Lung microvascular endothelial cell (primary cell): ENCODE data around the gene CREB3L1. TPM values are rescaled to one million over a fixed set of nuclear protein-coding genes. Genes with fewer than 3 reads are reported as not detected.

Experiments
- DNase-seq, 2 donors: peaks; one replicate each; pipeline versions ENCODE4 v3.0.0 to v3.0.0-alpha.2; 2010; ENCODE audit warnings: low read depth in 2 of 2
- total RNA-seq: library from RNA; depleted of rRNA; stranded (reverse); fragments of >200 nt; gene quantifications from 2 replicates; pipeline ENCODE4 v1.2.1, GENCODE V29; 2014

CREB3L1 gene
- total RNA-seq, 1 donor from 2014 or later, result 0.20 TPM

DNA sequence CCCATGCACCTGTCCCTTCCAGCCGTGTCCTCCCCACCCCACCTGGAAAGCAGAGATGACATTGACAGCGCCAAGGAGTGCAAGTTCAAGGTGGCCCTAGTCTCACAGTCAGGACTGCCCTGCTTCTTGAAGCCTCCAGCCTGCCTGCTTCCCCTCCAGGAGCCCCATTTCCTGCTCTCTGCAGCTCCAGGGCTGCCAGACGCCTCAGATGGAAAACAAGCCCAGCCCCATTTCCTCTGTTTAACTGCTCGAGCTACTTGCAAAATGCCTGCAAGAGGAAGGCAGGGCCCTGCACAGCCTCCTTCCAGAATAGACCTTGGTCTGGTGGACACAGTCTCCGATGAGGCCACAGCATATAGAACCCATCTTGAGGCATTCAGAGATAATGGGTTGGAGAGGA lies 64.8 kb downstream of the CREB3L1 start:
- peak in 1 of 2 donors; percentile 73 for DNase-seq

DNA sequence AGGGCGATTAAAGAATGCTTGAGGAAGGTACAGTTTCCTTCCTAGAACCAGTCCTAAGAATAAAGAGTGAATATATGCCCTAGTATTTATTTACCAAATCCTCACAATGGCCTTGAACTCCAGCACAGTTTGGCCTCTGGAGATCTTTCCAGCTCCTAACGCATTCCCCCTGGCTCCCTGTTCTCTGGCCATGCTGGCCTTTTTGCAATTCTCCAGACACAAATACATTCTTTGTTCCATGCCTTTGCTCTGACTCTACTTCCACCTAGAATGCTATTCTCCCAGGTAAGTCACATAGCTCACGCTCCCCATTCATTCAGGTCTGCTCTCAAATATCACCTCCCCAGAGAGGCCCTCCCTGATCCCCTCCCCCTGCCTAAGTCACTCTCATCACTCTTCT lies 66.1 kb downstream of the CREB3L1 start:
- DNase-seq, result no peak

DNA sequence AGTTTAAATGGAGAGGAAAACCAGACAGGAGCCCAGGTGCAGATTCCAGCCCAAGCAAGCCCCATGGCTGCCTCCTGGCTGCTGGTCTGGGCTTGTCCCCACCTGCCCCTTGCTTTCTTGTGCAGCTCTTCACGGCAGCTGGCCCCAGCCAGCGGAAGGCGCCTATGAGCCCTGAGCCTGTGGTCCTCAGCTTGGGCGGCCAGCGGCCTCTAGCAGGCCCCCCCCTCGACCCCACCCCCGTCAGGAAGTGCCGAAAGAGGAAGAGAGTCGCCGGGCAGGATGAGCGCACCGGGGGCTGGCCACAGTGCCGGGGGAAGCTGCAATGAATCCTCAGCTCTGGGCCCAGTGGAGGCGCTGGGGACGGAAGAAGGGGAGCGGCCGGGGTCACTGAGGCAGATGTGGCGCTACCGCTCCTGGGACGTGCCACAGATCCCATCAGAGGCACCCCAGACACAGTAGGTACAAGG lies 67.7 kb downstream of the CREB3L1 start:
- DNase-seq, result peak; percentile 57 to 69

- peak in 1 of 2 donors; percentile 32 for DNase-seq
These were observed 68.5 kb downstream of the CREB3L1 start for GRCh38 chr11:46345881-46346484.

DNA sequence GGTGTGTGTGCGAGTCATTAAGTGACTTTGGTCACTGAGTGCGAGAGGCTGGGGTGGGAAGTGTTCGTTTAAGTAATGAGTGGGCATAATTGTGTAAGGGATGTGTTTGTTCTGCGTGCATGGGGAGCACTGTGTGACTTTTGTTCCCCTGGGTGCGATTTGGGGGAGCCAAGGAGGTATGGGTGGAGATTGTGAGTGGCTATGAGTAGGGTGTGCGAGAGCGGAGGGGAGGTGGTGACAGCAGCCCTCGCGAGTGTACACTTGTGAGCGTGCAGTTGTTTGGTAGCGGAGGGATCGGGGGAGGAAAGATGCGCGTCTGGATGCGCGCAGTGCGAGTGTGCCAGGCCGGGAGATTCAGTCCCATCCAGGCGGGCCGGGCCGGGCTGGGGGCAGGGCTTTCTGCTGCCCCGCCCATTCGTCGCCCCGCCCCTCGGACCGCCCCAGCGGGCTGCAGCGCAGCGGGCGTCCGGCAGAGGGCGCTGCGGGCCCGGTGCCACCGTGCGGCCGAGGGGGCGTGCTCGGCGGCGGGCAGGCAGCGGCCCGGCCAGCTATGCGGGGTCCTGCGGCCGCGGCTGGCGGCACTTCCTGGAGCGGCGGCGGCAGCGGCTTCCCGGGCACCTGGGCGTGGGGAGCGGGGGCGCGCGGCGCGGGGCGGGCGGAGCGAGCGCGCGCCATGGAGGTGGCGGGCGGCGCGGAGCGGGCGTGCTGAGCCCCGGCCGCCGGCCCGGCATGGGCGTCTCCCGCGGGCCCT lies 69.6 kb downstream of the CREB3L1 start, which contains the start of gene DGKZ:
TSS of gene DGKZ (plus strand) at position 578 of the 751 bp plus-strand sequence. CDS start 197 bp downstream, outside the sequence.
- peak; percentile 88 to 90 for DNase-seq

DNA sequence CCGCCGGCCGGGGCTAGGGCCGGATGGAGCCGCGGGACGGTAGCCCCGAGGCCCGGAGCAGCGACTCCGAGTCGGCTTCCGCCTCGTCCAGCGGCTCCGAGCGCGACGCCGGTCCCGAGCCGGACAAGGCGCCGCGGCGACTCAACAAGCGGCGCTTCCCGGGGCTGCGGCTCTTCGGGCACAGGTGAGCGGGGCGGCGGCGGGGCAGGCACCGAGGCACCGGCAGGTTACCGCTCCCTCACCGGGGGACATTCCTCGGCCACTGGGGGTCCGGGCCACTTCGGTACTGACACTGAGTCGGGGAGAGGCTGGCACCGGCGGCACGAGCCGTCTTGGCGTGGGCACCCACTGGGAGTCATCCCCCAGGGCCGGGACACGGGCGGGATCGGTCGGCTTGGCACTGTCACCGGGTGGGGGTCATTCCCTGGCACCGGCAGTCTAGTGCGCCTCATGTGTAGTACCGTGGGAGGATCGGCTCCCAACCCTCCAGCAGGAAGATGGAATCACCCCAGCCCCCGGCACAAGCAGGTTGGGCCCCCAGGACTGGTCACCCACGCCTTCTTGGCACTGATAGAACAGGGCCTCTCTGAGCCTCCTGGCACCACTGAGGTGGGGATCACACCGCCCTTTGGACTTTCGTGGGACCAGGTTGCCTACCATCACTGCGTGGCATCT lies 70.3 kb downstream of the CREB3L1 start:
- peak in 1 of 2 donors; percentile 25 for DNase-seq

DNA sequence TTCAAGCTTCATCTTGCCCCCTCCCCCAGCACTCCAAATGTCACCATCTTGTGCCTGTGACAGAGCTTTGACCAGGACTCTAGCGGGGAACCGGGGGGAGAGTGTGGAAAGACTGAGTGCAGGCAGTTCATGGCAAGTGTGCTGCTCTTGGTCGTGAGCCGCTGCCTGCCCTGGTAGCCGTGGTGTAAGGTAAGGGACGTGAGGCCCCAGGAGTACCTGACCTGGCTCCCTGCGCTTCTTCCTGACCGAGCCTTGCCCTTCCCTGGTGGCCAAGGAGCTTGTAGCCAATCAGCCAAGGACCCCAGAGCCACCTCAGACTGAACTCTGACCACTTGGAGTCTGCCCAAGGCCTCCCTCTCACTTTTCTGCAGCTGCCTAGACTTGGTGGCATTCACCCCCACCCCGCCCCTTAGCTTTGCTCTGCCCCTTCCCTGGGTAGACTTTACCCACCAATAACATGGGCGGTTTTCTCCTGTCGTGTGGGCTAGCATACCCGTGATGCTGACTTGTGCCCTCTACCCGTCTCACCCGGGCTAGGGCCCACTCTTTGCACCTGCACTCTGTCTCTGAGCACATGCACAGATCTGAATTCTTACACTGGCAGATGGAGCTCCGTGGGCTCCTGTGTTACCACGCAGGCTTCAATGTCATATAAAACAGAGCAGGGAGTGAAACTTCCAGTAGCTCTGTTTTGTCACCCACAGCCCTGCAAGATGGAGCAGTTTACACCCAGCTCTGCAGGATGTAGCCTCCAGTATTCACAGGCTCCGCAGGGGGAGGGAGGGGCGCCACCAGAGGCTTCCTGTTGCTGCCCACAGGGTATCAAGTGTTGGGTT lies 71.3 kb downstream of the CREB3L1 start:
- no peak for DNase-seq

GRCh38 chr11:46350695-46351094 lies 73.2 kb downstream of the CREB3L1 start:
- no peak for DNase-seq

GRCh38 chr11:46351148-46351547 lies 73.7 kb downstream of the CREB3L1 start:
- no peak for DNase-seq

DNA sequence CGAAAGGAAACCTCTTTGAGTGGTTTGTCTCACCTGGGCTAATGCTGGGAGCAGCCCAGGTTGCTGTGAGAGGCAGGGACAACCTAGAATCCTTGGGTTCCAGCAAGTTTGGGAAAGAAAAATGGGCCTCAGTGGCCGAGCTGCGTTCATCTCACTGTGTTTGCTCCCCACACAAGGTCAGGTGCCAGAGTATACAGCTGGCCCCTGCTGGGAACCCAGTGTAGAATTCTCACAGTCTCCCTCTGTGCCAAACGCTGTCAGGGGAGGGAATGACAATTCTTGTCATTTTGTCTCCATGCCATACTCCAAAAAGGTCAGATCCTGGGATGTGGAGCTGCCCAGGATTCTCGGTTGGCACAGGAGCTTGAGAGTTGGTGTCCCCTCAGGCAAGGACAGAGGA lies 74.1 kb downstream of the CREB3L1 start:
- no peak for DNase-seq

DNA sequence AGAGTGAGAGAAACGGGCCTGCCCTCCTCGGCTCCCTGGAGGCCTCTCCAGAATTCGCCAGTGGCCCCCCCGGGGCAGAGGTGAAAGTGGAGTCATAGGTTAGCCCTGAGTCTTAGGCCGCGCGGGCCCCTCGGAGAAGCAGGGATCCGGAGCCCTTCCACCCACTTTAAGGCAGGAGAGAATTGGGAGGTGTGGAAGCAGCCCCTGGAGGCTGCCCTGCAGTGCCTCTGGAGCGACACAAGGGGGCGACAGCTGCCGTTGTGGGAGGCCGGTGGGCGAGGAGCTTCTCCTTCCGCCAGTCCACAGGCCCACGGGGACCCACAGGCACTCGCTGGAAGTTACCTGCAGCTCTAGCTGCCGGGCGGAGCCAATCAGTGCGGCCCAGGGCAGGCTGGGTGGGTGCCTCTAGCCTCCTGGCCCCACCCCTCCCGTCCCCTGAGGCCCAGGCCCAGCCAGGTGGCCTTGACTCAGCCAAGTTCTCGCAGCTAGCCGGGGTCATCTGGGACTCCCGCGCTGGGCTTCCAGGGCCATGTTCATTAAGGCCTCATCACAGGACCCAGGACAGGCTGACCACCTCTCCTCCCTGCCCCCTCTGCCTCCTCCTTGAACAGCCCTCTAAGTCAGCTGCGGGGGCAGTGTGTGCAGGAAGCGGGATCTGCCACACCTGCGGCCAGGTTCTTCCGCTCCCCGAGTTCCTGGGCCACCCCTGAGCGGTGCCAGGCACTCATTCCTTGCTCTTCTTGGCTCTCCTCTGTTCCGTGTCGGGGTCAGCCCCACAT lies 74.8 kb downstream of the CREB3L1 start:
- peak; percentile 62 to 78 for DNase-seq

GRCh38 chr11:46353698-46354097 lies 76.2 kb downstream of the CREB3L1 start:
- no peak for DNase-seq

GRCh38 chr11:46356924-46357482 lies 79.5 kb downstream of the CREB3L1 start:
- DNase-seq, result no peak

- DNase-seq, result no peak
These were observed 80.0 kb downstream of the CREB3L1 start for GRCh38 chr11:46357483-46357936.

- DNase-seq, result no peak
These were observed 82.5 kb downstream of the CREB3L1 start for GRCh38 chr11:46359953-46360352.

DNA sequence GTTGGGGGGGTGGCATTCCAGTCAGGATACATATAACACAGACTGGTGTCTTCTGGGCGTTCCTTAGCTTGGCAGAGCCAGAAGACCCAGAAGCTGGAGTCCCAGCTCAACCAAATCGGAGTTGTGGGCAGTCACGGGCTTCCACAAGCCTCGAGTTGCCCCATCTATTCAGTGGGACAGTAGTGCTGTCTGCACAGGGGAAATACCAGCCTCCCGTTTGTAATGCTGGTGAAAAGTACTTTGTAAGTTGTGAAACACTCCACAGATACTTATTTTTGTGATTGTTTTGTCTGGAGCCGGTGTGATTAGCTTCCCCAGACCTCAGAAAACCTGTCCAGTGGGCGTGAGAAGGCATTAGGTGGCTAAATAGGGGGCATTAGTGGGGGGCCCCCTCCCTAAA lies 83.4 kb downstream of the CREB3L1 start:
- no peak for DNase-seq

DNA sequence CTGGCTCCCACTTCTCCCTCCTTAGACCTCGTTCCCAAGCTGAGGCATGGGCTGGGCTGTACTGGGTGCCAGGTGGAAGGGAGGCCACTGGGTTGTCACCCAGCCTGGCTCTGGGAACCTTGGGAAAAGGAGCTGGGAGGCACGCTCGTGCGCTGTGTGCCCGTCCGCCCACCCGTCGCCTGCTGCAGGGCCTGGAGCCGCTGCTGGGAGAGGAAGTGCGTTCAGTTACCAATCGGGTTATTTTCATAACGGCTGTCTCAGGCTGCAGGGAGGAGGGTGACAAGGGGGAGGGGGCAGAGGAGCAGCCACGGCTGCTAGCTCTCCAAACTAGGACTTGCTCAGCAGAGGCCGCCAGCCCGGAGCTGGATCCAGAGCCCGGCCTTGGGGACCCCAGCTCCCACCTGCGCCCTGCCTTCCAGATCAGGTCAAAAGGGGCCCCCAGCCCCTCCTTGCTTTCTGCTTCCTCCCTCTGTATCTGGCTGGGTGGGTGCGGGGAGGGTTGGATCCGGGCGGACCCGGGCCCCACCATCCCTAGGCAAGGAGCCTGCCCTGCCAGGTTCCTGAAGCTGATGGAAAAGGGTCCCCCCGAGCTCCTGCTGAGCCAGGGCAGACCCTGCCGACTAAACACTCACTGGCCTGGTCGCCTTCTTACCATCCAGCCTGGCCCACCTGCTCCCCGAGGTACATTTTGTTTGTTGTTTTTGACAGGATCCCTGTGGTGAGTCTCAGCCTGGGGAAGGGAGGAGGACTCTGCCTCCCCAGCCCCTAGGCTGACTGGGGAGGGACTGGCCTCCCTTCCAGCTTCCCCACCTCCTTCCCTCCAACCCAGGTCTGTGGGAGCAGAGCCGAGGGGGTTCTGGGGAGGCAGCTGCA lies 84.1 kb downstream of the CREB3L1 start:
- DNase-seq, result peak; percentile 76 to 83

DNA sequence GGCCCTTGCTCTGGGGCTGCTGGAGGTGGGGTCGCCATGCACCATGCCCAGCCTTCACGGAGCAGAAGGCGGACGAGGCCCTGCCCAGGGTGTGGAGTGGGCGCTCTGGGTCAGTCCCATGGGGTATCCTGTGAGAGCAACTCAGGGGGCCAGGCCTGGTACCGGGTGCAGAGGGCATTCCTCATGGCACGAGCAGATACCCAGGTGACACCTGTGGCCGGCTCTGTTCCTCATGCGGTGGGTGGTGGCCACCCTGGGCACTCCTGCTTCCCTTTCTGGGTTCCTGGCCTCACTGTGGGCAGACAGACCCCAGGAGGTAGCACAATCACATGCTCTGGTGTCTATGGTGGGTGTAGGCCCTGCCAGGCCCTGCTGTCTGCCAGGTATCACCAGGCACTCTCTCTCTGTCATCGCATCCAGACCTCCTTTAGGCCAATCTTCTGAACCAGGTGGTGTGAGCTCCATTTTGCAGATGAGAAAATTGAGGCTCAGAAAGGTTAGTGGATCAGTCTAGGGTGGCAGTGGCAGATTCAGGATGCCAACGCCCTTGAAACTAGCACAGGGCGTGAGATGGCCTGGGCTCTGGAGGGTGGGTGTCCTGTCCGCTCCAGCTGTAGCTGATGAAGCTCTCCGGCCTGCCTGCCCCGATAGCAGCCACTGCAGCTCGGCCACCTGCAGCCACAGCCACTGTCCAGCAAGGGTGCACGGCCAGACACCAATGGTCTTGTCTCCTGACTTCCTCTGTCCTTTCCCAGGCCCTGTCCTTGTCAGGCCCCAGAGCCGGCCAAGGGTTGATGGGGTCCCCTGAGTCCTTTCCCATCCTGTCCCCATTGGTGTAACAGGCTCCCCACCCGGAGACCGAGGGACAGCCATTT lies 84.9 kb downstream of the CREB3L1 start:
- DNase-seq, result peak in 1 of 2 donors; percentile 26
